HFF-Myc (cell line): ENCODE data around the gene MYCBPAP.
"Not testable (repeated sequence)": the region's sequence is repeated elsewhere in the genome, so short reads cannot be mapped to it uniquely, and the experiment has no call there.

Experiments
- DNase-seq: peaks from one replicate; pipeline ENCODE4 v3.0.0-alpha.2; 2011; ENCODE audit warnings: low read depth; ENCODE audit errors: extremely low read depth
- H3K4me3 ChIP-seq: replicated peaks from 2 replicates; pipeline ENCODE4 v1.5.1; 2011; ENCODE audit warnings: low read depth, mild to moderate bottlenecking, control low read depth, low read length
- TF ChIP-seq, protein P1 (sequence below): IDR thresholded peaks from 2 replicates; pipeline ENCODE4 v1.5.1; 2012; ENCODE audit warnings: mild to moderate bottlenecking, low read depth, low read length, control low read depth; ENCODE audit errors: missing control alignments

MYCBPAP gene

DNA sequence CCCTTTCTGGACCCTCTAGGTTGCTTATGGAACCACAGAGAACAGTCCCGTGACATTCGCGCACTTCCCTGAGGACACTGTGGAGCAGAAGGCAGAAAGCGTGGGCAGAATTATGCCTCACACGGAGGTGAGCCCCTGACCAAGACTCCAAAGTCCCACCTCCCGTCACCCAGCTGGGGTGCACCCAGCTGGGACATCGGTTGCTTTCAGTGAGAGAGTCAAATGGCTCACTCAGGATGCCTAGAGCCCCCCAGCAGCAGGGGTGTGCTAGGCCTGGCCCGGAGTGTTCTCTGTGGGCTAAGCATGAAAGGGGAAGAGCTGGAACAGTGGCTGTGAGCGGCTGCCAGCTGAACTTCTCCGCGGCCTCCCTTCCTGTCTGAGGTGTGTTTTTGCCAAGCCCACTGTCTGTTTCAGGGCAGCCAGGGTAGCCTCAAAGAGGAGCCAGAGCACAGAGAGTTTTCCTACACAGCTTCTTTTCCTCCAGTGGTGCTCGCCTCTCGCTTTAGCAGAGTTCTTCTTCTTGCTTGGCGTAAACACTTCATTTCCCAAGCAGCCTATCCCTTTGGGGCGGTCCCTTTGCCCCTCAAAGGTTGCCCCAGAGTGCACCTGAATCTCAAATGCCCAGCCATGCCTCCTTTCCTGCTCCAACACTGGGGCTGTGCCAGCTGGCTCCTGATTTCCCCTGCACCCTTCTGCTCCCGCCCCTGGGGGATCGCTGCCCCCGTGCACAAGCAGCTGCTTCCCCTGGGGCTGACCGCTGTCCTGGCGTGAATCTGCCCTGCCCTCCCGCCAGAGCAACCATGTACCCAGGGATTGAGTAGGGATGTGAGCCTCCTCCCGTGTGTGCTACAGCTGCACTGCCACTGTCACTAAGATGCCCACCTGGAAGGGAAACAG lies 37.0 kb upstream of the MYCBPAP start:
- DNase-seq: no peak
- no peak overlapping the region for H3K4me3 ChIP-seq
- TF ChIP-seq, protein P1, sequence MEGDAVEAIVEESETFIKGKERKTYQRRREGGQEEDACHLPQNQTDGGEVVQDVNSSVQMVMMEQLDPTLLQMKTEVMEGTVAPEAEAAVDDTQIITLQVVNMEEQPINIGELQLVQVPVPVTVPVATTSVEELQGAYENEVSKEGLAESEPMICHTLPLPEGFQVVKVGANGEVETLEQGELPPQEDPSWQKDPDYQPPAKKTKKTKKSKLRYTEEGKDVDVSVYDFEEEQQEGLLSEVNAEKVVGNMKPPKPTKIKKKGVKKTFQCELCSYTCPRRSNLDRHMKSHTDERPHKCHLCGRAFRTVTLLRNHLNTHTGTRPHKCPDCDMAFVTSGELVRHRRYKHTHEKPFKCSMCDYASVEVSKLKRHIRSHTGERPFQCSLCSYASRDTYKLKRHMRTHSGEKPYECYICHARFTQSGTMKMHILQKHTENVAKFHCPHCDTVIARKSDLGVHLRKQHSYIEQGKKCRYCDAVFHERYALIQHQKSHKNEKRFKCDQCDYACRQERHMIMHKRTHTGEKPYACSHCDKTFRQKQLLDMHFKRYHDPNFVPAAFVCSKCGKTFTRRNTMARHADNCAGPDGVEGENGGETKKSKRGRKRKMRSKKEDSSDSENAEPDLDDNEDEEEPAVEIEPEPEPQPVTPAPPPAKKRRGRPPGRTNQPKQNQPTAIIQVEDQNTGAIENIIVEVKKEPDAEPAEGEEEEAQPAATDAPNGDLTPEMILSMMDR: no peak

DNA sequence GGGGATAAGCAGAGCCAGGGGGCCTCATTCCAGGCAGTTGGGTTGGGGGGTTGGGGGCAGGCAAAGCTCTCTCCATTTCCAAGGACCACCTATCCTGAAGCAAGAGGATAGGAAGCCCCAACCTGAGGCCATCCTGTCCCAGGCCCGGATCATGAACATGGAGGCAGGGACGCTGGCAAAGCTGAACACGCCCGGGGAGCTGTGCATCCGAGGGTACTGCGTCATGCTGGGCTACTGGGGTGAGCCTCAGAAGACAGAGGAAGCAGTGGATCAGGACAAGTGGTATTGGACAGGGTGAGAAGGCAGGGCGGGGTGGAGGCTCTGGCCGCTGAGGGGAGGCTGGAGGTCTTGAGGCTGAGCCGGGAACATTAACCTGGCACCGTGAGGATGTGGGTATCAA lies 36.0 kb upstream of the MYCBPAP start:
- H3K4me3 ChIP-seq: no peak overlapping the region
- no peak for DNase-seq
- TF ChIP-seq, protein P1: no peak

DNA sequence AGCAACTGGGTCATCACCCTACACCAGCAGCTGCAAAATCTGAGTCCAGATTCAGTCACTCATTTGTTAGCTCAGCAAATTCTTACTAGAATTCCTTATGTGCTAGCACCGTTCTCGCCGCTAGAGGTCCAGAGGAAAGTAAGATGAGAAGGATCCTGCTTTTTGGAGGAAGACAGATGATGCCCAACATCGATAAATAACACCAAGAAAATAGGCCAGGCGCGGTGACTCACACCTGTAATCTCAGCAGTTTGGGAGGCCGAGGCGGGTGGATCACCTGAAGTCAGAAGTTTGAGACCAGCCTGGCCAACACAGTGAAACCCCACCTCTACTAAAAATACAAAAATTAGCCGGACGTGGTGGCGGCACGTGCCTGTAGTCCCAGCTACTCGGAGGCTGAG lies 35.5 kb upstream of the MYCBPAP start:
- DNase-seq, H3K4me3 ChIP-seq: not testable (repeated sequence)
- TF ChIP-seq, protein P1: peak; percentile 23

DNA sequence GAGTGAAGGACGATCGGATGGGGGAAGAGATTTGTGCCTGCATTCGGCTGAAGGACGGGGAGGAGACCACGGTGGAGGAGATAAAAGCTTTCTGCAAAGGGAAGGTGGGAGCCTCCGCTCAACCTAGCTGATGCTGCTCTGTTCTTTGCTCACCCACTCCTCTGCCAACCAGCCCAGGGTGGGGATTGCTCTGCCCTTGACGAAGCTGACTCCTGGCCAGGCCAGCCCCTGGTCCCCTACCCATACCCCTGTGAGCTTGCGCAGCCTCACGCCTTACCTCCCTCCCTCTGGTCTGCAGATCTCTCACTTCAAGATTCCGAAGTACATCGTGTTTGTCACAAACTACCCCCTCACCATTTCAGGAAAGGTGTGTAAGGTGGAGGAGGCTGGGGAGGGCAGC lies 34.3 kb upstream of the MYCBPAP start:
- no peak for DNase-seq
- TF ChIP-seq, protein P1: no peak
- H3K4me3 ChIP-seq: no peak overlapping the region

DNA sequence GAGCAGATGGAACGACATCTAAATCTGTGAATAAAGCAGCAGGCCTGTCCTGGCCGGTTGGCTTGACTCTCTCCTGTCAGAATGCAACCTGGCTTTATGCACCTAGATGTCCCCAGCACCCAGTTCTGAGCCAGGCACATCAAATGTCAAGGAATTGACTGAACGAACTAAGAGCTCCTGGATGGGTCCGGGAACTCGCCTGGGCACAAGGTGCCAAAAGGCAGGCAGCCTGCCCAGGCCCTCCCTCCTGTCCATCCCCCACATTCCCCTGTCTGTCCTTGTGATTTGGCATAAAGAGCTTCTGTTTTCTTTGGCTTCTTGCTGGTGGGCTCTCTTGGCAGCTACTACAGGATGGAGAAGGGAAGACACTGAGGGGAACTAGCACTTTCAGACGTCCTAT lies 33.7 kb upstream of the MYCBPAP start:
- no peak overlapping the region for H3K4me3 ChIP-seq
- no peak for DNase-seq
- TF ChIP-seq, protein P1: no peak

DNA sequence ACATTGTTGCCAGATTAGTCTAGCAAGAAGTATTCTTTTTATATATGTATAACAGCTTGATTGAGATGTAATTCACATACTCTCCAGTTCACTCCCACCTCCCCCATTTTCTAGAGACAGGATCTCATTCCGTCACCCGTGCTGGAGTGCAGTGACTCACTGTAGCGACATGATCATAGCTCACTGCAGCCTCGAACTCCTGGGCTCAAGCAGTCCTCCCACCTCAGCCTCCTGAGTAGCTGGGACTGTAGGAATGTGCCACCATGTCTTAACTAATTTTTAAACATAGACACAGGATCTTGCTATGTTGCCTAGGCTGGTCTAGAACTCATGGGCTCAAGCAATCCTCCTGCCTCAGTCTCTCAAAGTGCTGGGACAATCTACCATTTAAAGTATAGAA lies 32.9 kb upstream of the MYCBPAP start:
- no peak for DNase-seq
- no peak overlapping the region for H3K4me3 ChIP-seq

DNA sequence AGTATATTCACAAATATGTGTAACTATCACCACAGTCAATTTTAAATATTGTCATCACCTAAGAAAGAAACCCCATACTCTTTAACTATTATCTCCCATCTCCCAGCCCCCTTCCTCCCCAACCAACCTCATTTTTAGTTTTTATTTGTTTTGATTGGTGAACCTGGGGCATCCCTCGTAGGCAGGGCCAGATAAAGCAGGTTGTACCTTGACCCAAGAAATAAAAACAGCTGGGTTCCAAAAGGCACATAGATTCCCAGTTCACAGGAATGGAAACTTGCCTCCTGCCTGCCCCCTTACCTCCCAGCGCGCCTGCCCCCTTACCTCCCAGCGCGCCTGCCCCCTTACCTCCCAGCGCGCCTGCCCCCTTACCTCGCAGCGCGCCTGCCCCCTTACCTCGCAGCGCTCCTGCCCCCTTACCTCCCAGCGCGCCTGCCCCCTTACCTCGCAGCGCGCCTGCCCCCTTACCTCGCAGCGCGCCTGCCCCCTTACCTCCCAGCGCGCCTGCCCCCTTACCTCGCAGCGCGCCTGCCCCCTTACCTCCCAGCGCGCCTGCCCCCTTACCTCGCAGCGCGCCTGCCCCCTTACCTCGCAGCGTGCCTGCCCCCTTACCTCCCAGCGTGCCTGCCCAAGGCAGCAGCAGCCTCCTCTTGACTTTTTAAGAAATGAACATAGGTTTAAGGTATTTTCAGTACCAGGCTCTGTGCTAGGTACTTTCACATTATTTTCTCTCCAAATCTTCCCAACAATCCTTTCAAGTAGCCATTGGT lies 32.3 kb upstream of the MYCBPAP start:
- DNase-seq, H3K4me3 ChIP-seq: not testable (repeated sequence)

More for the DNA sequence above, 32.9 kb upstream of the MYCBPAP start:
- TF ChIP-seq, protein P1: no peak
